HG03469 (cell line): ENCODE measurements around the gene C1orf232.

Experiments used
- ATAC-seq: cut with Tn5 transposase; IDR thresholded peaks from one replicate; pipeline ENCODE4 v1.9.1; 2021; ENCODE audit warnings: mild to moderate bottlenecking, moderate library complexity, moderate number of reproducible peaks; ENCODE audit not compliant: unreplicated experiment

C1orf232 gene

DNA sequence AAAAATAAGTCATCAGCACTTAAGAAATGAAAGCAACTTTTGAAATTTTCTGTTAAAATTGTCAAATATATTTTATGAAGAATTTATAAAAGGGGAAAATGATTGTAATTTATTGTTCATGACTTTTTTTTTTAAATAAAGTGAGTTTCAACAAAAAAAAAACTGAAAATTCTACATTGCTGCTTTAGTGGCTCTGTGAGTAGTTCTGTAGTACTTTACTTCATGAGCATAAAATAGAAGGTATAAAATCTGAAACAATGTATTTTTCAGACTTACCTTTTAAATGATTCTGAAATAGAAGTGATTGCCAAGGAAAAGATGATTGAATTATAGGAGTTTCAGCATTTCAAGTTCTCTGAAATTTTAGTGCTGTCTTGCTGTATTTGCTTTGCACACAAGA lies 43.4 kb downstream of the C1orf232 start:
- no peak for ATAC-seq

DNA sequence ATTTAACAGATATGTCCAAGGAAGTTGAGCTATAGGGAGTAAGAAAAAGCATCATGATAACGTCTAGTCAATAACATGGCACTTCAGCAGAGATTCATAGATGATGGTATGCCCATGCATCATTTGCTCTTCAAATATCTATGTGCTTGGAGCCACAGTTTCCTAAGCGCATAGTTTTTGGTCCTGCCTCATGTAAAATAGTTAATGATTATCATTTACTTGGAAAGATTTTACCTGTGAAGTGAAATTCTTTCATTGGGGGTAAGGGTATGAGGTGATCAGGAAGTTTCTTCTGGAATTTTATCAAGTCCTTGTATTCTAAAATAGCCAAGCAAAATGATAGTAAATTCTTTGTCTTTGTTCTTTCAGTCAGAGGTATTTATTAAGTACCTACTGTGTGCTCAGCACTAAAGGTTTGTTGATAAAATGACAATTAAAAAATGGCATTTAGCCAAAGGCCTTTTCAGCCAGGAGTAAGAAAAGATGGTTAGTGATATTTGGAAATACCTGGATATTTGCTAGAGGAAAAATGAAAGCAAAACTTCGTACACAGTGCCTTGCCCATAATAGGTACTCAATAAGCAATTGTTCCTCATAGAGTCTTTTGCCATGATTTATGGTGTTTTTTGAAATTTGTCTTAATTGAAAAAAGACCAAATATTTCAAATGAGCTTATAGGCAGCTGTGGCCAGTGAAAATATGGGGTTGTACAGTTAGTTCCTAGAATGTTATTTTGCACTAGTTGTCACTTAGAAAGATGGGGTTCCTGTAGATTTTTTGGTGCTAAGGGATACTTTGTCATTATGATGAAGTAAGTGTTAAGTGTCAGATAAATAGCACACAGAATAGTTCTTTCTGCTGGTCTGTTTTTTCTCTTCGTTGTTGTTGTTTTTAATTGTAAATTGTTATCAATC lies 44.1 kb downstream of the C1orf232 start:
- ATAC-seq, result no peak

DNA sequence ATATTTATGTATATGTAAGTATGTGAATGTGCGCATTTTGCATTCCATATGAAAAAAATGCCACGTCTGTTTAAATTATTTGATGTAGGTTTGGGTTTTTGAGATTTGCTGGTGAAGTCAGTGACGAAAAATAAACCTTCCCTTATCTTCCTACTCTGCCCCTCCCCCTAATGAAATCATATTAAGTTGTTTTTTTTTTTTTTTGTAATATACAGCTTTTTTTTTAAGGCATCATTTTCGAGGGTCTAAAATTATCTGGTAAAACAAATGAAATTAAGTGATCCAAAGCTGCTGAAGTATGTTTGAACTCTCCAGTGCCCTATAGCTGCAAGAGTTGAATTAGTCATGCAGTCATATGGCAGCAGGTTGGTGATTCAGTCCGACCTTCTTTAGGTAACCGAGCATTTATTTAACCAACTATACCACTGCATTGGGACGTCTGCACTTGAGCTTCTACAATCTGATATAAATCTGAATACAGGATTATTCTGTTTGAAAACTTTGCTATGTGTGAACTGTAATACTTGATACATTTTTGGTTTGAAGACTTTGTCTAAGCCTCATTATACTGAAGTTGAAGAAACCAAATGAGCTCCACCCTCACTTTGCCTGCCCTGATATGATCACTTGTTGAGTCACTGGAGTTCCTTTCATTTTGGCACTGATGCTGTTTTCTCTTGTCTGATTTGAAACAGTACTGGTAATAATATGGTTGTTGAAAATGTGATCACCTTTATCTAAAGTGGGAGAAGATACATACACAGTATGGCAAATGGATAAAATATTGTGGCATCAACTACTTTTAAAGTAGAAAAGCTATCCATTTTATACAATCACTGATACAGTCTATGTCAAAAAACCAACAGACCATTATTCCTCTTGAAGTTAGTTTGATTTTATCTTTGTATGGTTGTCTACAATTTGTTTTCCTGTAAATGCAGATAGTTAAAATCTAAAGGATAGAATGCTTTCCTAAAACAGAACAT lies 45.5 kb downstream of the C1orf232 start:
- no peak for ATAC-seq

DNA sequence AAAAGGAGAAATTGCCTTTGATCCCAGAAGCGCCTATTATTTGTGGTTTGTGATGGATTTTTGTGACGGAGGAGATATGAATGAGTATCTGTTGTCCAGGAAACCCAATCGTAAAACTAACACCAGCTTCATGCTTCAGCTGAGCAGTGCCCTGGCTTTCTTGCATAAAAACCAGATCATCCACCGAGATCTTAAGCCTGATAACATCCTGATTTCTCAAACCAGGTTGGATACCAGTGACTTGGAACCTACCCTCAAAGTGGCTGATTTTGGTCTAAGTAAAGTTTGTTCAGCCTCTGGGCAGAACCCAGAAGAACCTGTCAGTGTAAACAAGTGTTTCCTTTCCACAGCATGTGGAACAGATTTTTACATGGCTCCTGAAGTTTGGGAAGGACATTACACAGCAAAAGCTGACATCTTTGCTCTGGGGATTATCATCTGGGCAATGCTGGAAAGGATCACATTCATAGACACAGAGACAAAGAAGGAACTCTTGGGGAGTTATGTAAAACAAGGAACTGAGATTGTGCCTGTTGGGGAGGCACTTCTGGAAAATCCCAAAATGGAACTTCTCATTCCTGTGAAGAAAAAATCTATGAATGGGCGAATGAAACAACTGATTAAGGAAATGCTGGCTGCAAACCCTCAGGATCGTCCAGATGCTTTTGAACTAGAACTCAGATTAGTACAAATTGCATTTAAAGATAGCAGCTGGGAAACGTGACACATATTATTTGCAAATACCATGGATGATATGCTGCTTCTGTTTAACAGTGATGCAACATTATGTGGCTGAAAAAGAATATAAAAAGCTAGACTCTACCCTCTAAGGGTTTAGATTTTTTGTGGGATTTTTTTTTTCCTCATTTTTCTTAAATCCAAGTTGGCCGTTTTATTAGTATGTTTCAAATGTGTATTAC lies 46.6 kb downstream of the C1orf232 start:
- no peak for ATAC-seq

DNA sequence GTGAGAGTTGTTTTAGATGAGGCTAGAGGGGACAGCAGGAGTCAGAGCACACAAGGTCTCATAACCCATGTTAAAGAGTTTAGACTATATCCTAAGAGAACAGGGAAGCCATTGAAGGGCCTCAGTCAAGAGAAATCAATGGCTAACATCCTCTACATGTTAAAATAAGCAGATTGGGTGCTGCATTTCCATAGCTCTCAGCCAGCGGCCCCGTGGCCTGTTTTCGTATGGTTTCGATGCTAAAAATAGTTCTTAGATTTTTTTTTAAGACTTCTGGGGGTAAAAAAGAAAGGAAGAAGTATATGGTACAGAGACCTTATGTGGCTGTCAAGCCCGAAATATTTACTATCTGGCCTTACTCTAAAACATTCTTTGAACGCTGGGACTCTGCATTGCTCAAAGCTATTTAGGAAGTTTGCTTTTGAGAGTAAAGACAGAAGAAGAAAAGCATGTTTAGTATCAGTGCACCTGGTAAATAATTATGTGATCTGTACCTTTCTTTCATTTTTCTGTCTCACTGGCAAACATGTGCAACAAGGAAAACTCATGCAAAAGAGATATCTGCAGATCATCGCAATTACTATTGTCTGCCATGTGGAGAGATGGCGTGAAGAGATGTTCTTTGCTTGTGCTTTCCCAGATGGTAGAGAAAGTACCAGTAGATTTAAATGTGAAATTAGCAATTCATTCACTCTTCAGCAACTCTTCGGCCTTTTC lies 48.7 kb downstream of the C1orf232 start:
- ATAC-seq, result no peak

DNA sequence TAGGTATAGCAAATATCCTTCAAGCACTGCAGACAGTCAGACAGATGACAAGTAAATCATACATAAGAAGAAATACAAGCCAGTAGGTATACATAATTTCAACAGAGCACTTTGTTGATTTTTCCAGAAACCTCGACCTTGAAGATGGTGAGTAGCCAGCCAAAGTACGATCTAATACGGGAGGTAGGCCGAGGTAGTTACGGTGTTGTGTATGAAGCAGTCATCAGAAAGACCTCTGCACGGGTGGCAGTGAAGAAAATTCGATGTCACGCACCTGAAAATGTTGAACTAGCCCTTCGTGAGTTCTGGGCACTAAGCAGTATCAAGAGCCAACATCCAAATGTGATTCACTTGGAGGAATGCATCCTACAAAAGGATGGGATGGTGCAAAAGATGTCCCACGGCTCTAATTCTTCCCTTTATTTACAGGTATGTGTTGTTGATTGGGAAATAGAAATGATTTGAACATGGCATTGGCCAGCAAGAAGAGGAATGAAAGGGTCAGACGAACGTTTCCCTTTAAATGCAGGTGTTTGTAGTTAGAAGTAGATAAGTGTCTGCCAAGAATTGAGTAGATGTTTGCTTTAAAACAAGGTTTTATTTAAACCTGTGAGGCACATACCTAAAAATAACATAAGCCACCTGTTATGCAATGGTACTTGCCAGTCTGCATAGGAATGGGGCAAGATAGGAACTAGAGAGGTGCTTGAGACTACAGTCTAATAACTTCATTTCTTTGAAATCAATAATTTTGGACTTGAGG lies 54.4 kb downstream of the C1orf232 start:
- ATAC-seq, result no peak
